VCaP (cell line): ENCODE measurements around the gene LRRFIP1.
A peak's percentile ranks its signal among the peaks of the same experiment; 100 is the strongest.

Experiments
- H3K27ac ChIP-seq: fragments of 450-650 bp; 2 replicates; pipeline ENCODE4 v1.5.1; 2017
- CTCF ChIP-seq: fragments of 450-650 bp; conservative IDR thresholded peaks from 2 replicates; pipeline ENCODE4 v1.5.1; 2017; ENCODE audit warnings: mild to moderate bottlenecking, moderate library complexity

Gene LRRFIP1

DNA sequence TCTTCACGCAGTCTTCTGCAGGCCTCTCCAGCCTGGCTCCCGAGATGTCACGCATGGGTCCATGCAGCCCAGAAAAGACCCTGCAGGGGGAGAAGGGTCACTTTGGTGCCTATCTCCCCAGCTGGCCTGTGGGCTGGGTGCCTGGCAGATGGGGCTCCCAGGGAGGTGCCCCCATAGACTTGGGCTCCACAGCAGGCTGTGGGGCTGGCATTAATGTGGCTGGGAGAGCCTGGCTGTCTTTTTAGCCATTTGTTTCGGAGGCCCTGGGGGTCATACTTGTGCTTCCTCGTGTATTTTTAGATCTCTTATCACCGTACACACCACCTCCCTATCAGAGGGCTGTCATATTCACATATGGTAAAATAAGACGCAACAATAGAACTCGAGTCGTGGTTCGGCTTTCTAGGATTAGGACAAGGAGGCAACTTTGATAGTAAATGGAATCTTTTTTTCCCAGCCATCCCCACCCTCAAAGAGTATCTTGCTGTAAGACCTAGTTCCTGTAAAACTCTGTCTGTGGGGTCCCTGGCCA is 74.5 kb downstream of the LRRFIP1 start:
- no peak for TF ChIP-seq CTCF
- H3K27ac ChIP-seq = peak overlapping the region; percentile 21; the same call in 1 of the 2 replicates

DNA sequence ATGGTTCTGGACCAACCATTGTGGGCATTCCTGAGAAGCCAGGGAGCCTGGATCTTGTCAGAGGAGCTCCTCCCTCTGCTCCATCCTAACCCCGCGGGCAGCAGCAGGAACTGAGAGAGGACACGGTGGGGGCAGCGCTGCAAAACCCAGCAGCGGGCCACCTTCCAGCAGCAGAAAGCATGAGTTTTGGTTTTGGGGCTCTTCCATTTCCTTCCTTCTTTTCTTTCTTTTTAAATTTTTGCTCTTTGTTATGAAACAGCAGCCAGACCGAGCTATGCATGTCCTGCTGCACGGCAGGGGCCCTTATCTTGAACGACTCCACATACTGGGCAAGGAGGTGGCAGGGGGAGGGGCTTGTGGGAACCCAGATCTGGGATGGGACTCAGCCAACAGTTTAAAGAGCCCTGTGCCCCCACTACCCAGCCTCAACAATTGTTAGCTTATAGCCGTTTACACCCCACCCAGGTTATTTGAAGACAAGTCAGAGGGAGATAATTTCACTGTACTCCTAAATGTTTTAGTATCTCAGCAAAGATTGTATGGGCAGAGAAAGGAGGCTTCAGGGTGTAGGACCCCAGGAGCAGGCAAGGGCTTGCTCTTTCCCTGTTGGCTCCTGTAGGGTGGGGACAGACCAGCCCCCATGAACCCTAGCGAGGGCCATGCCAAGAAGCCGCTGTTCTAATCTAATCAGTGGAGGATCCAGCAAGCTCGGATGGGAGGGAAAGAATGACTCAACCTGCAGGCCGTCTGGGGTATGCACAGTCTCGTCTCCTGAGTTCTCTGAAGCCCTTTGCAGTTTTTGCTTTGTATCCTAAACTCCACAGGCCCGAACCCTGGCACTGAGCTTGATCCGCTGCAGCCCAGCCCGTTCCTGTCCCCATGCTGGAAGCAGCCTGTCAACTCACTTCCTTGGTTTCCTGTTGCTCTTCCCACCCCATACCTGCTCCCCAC is 75.3 kb downstream of the LRRFIP1 start:
- H3K27ac ChIP-seq = peak overlapping the region; percentile 21; the same call in 1 of the 2 replicates

DNA sequence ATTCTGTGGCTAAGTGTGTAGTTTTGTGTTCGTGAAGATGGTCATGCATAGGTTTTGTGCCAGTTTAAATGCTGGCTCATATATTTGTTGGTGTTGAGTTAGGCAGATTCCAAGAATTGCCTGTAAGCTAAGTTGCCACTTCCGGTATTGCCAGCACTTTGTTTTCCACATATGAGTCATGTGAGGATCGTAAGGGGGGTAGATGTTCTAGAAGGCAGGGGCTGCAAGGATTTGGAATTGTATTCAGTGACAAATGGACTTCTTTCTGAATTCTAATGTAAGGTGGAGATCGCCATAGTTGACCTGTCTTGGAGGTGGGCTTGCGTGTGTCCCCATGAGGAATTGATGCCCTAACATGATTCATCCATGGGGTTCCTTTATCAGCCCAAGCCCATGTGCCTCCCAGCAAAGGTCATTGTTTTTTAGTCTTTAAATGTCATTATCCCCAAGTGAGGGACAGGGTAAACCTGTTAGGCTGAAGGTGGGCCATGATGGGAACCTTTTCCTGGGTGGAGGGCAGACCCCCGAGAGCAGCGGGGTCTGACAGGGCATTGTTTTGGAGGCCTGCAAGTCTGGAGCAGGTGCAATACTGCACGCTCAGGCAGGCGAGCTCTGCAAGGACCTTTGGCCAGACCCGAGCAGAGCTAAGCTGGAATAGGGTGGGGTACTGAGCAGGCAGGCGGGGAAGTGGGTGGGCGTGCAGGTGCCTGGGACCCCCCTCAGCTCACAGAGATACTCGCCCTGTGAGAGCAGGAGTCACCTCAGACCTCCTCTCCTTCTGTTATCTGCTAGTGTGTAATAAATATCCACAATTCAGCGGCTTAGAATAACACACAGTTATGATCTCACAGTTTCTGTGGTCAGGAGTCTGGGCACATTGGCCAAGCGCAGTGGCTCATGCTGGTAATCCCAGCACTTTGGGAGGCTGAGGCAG is 77.4 kb downstream of the LRRFIP1 start:
- no peak for TF ChIP-seq CTCF
- H3K27ac ChIP-seq = no peak overlapping the region

More for the DNA sequence above, 75.3 kb downstream of the LRRFIP1 start:
- TF ChIP-seq CTCF = no peak

DNA sequence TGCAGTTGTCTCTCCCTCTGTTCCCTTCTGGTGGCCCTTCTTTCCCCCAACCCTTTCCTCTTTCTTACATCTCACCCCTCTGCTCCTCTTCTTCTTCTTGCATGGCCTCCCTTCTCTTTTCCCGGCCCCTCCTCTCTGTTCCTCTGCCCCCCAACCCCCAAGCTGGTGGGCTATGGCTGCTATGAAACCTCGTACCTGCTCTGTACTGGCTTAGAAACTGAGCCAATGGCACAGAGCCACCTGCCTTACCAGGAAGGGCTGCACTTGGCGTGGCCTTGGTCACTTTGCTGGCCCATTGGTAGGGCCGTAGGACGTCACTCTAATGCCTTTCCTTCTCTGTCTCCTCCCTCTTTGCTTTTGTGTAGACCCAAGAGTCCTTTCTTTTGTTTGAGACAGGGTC is 78.9 kb downstream of the LRRFIP1 start:
- TF ChIP-seq CTCF = no peak
- no peak overlapping the region for H3K27ac ChIP-seq

DNA sequence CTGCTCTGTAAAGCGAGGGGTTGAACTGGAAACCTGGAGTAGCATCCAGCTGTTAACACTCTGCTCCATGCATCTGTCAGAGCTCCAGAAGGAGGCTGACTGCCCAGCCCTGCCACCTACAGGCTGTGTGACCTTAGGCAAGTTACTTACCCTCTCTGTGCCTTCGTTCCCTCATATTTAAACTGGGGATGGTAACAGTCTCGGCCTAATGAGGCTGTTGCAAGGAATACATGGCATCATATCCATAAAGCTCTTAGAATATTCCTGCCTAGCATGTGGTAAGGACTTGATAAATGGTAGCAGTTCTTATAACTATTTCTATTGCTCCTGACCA is 80.6 kb downstream of the LRRFIP1 start:
- no peak for TF ChIP-seq CTCF
- H3K27ac ChIP-seq = no peak overlapping the region

DNA sequence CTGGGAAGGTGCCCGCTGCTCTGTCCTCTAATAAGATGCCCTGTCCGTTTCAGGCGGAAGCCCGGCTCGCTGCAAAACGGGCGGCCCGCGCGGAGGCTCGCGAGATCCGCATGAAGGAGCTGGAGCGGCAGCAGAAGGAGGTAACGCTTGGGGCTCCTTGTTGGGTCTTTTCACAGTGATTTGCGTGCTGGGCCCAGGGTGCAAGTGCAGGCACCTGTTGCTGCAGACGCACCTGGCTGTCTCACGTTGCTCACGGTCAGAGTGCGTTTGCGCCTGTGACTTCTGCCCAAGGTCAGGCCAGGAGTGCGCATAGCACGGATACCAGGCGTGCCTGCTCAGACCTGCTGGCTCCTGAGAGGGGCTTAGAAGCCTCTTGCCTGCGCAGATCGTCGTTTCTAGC is 81.1 kb downstream of the LRRFIP1 start:
- no peak for TF ChIP-seq CTCF
- no peak overlapping the region for H3K27ac ChIP-seq

- TF ChIP-seq CTCF = no peak
- no peak overlapping the region for H3K27ac ChIP-seq
Observed at GRCh38 chr2:237708961-237709360, 81.6 kb downstream of the LRRFIP1 start.
